Endothelial cell of umbilical vein (primary cell): Measurements from ENCODE around the gene PLEKHA6. TPM values are rescaled to one million over a fixed set of nuclear protein-coding genes. Genes with fewer than 3 reads are reported as not detected.

Source experiments
- BruUV-seq: library from RNA; stranded (reverse); fragments of 400-500 nt; replicated peaks from 2 replicates; lab custom pipeline; 2021; lab: Mats Ljungman, UMichigan
- CTCF ChIA-PET: fragments of 300-600, 350-600 bp; sonication (Branson Sonifier 250); formaldehyde crosslinking; loops from one replicate; lab custom pipeline; 2021; ENCODE audit warnings: antibody characterized with exemption, inconsistent platforms; lab: Charles Lee
- POLR2A ChIA-PET: fragments of 300-600, 350-600 bp; sonication (Branson Sonifier 250); formaldehyde crosslinking; loops from one replicate; lab custom pipeline; 2021; ENCODE audit warnings: antibody characterized with exemption, inconsistent platforms; lab: Charles Lee
- DNase-seq: peaks from one replicate; pipeline ENCODE4 v3.0.0-alpha.2; 2011; ENCODE audit warnings: low read depth, low spot score
- FAIRE-seq: peaks from 2 replicates; lab custom pipeline; 2011; peaks lifted over from hg19 to GRCh38; lab: Jason Lieb, UNC
- H2AFZ ChIP-seq: 2 replicates; pipeline ENCODE4 v1.6.0; 2012; ENCODE audit warnings: low read depth, low read length, control low read depth, inconsistent platforms
- H3K27ac ChIP-seq: 2 replicates; pipeline ENCODE4 v1.5.1; 2011; ENCODE audit warnings: low read depth, mild to moderate bottlenecking, control low read depth, low read length, moderate library complexity; ENCODE audit not compliant: insufficient read depth
- H3K27me3 ChIP-seq, 2 experiments: 2 replicates each; pipeline versions ENCODE4 v1.6.0 to v1.6.1; 2011; ENCODE audit warnings: low read length in 2 of 2, mixed read lengths in 1 of 2; ENCODE audit not compliant: control insufficient read depth in 2 of 2, insufficient read depth in 2 of 2
- H3K36me3 ChIP-seq, 2 experiments: 2 replicates in 1 of 2; 3 replicates in 1 of 2; pipeline ENCODE4 v1.5.1; 2011; ENCODE audit warnings: low read length in 2 of 2, mild to moderate bottlenecking in 1 of 2, moderate library complexity in 1 of 2; ENCODE audit not compliant: control insufficient read depth in 2 of 2, insufficient read depth in 2 of 2; ENCODE audit errors: extremely low read depth in 1 of 2
- H3K4me1 ChIP-seq: 3 replicates; pipeline ENCODE4 v1.5.1; 2011; ENCODE audit warnings: mild to moderate bottlenecking, low read length; ENCODE audit not compliant: control insufficient read depth, insufficient read depth; ENCODE audit errors: extremely low read depth
- H3K4me2 ChIP-seq: 2 replicates; pipeline ENCODE4 v1.6.1; 2011; ENCODE audit warnings: low read length, control low read depth, mixed read lengths; ENCODE audit not compliant: insufficient read depth
- H3K4me3 ChIP-seq, 3 experiments: fragments of 200-600 bp in 1 of 3; sonication (generic), shearing (Covaris generic) in 1 of 3; replicated peaks in 1 of 3; 2 replicates each; pipeline ENCODE4 v1.5.1; 2011 to 2016; ENCODE audit warnings: control low read depth in 3 of 3, low read length in 3 of 3, mild to moderate bottlenecking in 2 of 3, inconsistent platforms in 1 of 3, low read depth in 1 of 3, moderate library complexity in 1 of 3; ENCODE audit not compliant: insufficient read depth in 1 of 3
- H3K79me2 ChIP-seq: 2 replicates; pipeline ENCODE4 v1.6.0; 2012; ENCODE audit warnings: low read length, inconsistent platforms; ENCODE audit not compliant: control insufficient read depth, insufficient read depth
- H3K9ac ChIP-seq: replicated peaks from 2 replicates; pipeline ENCODE3; 2011; ENCODE audit warnings: low read length, control low read depth; ENCODE audit not compliant: insufficient read depth; ENCODE audit errors: extremely low read depth
- H3K9me1 ChIP-seq: replicated peaks from 3 replicates; pipeline ENCODE4 v1.6.0; 2011; ENCODE audit warnings: mild to moderate bottlenecking, low read length; ENCODE audit not compliant: control insufficient read depth, insufficient read depth; ENCODE audit errors: extremely low read depth
- H3K9me3 ChIP-seq: replicated peaks from 2 replicates; pipeline ENCODE4 v1.5.1; 2012; ENCODE audit warnings: low read length, inconsistent platforms; ENCODE audit not compliant: control insufficient read depth, insufficient read depth
- H4K20me1 ChIP-seq: replicated peaks from 2 replicates; pipeline ENCODE3; 2011; ENCODE audit warnings: mild to moderate bottlenecking, low read length; ENCODE audit not compliant: control insufficient read depth, insufficient read depth; ENCODE audit errors: extremely low read depth
- CTCF ChIP-seq, 2 donors: IDR thresholded peaks; 1 replicate in 1 of 2; 2 replicates in 1 of 2; pipeline ENCODE4 v1.5.1; 2011; ENCODE audit warnings: low read length in 2 of 2, mild to moderate bottlenecking in 2 of 2, moderate library complexity in 2 of 2, control low read depth in 1 of 2, inconsistent platforms in 1 of 2, low read depth in 1 of 2; ENCODE audit not compliant: insufficient read depth in 1 of 2; ENCODE audit errors: extremely low read depth in 1 of 2
- EZH2 ChIP-seq: IDR thresholded peaks from 2 replicates; pipeline ENCODE4 v1.6.1; 2012; ENCODE audit warnings: borderline replicate concordance, low read depth, mild to moderate bottlenecking, moderate library complexity, low read length, inconsistent platforms; ENCODE audit not compliant: severe bottlenecking
- FOS ChIP-seq: IDR thresholded peaks from 2 replicates; pipeline ENCODE4 v1.6.1; 2011; ENCODE audit warnings: mild to moderate bottlenecking, low read length, moderate library complexity, borderline replicate concordance; ENCODE audit not compliant: insufficient read depth
- GATA2 ChIP-seq: IDR thresholded peaks from 2 replicates; pipeline ENCODE4 v1.7.0; 2011; ENCODE audit warnings: low read depth, mild to moderate bottlenecking, moderate library complexity, mixed read lengths, low read length; ENCODE audit not compliant: insufficient read length, insufficient read depth
- JUN ChIP-seq: IDR thresholded peaks from 2 replicates; pipeline ENCODE4 v1.6.1; 2011; ENCODE audit warnings: borderline replicate concordance, low read depth; ENCODE audit not compliant: insufficient read length, insufficient read depth
- MYC ChIP-seq: IDR thresholded peaks from one replicate; pipeline ENCODE4 v1.6.1; 2011; ENCODE audit warnings: mild to moderate bottlenecking, low read depth, low read length
- POLR2A ChIP-seq: IDR thresholded peaks from 2 replicates; pipeline ENCODE4 v1.6.1; 2012; ENCODE audit warnings: low read depth, mild to moderate bottlenecking, control low read depth, low read length
- POLR2AphosphoS5 ChIP-seq: IDR thresholded peaks from 2 replicates; pipeline ENCODE4 v1.6.1; 2012; ENCODE audit warnings: low read depth, mild to moderate bottlenecking, control low read depth, low read length, moderate library complexity; ENCODE audit not compliant: insufficient read depth
- dilution Hi-C: fragments of 300-500 bp; cut with MboI; formaldehyde crosslinking; loops from one replicate; pipeline ENCODE4 v1.15.0; 2019; ENCODE audit warnings: low sequenced_read_pairs; ENCODE audit not compliant: extremely low pct_ligation_motif_present
- intact Hi-C: fragments of 100-400 bp; cut with micrococcal nuclease; formaldehyde crosslinking; loops from one replicate; pipeline ENCODE4 v1.10.0; 2022
- polyA plus RNA-seq, 4 experiments: library from polyadenylated mRNA; depleted of rRNA in 3 of 4; stranded (reverse) in 3 of 4; unstranded in 1 of 4; fragments of >200 nt; gene quantifications; 2 replicates each; pipeline versions ENCODE4 v1.2.1 to v1.2.3, GENCODE V29; 2011 to 2012; ENCODE audit warnings: missing spikeins in 1 of 4
- total RNA-seq: library from RNA; stranded (reverse); gene quantifications from 2 replicates; pipeline ENCODE4 v1.2.3, GENCODE V29; 2021
- TF ChIP-seq, protein P1 (sequence below): IDR thresholded peaks from 2 replicates; pipeline ENCODE4 v1.6.1; 2011; ENCODE audit not compliant: insufficient read depth, insufficient read length

Gene PLEKHA6
- total and polyA plus RNA-seq, 2 donors (not counting 3 experiments of a cell fraction or from before 2014, with no cell fraction given), result 2.1 to 15.0 TPM

DNA sequence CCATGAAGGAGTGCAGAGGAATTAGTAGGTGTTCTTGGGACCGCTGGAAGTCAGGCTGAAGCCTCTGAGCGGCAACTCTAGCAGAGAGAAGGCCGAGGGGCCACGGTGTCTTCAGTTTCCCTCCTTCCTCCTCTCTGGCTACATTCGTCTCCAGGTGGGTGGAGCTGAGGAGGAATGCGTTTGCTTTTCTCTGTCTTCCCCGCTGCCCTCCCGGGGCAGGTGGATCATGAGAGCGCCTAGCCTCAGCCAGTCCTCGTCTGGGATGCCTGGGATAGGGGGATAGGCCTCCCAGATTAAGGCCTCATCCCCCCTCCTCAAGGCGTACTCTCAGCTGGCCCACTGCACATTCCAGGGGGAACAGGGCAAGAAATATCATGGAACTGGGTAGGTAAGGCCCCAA is 138.5 kb downstream of the PLEKHA6 start:
- H3K36me3 ChIP-seq, result peaks cover 0 to 2% of the 10 kb centered on the region in 2 experiments
- H2AFZ ChIP-seq, result no peak overlapping the region
- BruUV-seq, result TSS peak; percentile 22
- ChIA-PET POLR2A (no interaction called here), CTCF (no interaction called here)
- no peak overlapping the region for H3K4me3 ChIP-seq
- no peaks in the 10 kb centered on the region for H3K79me2 ChIP-seq
- H3K9ac ChIP-seq, result no peak overlapping the region
- no peaks in the 10 kb centered on the region for H4K20me1 ChIP-seq
- no peaks in the 10 kb centered on the region for H3K4me1 ChIP-seq
- H3K4me2 ChIP-seq, result no peak overlapping the region
- H3K9me1 ChIP-seq, result no peaks in the 10 kb centered on the region
- no peak overlapping the region for H3K27ac ChIP-seq
- FAIRE-seq (no peak), DNase-seq (no peak)
- TF ChIP-seq JUN (no peak), CTCF (IDR thresholded peaks at IDR 0.05; ENCODE audit: extremely low read depth in 1 of 2, insufficient read depth in 1 of 2, low read depth in 1 of 2, low read length in 2 of 2) (no peak), POLR2A (no peak), POLR2AphosphoS5 (no peak), MYC (no peak), EZH2 (no peak), FOS (no peak), GATA2 (no peak)
- TF ChIP-seq, protein P1, sequence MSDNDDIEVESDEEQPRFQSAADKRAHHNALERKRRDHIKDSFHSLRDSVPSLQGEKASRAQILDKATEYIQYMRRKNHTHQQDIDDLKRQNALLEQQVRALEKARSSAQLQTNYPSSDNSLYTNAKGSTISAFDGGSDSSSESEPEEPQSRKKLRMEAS, result no peak
- H3K9me3 ChIP-seq, result no peaks in the 10 kb centered on the region
- no peaks in the 10 kb centered on the region for H3K27me3 ChIP-seq
- intact Hi-C loops (no loop called here), dilution Hi-C loops (no loop called here)
